Brain microvascular endothelial cell (primary cell): ENCODE data around the gene TLX2.
A peak's percentile ranks its signal among the peaks of the same experiment; 100 is the strongest.

Experiments
- DNase-seq: peaks from one replicate; pipeline ENCODE4 v3.0.0-alpha.2; 2020
- H3K27ac ChIP-seq: fragments of 250-450 bp; sonication (Bioruptor Pico); 2 replicates; pipeline ENCODE4 v1.5.1; 2020; ENCODE audit warnings: mild to moderate bottlenecking, moderate library complexity
- H3K27me3 ChIP-seq: fragments of 250-450 bp; sonication (Bioruptor Pico); replicated peaks from 2 replicates; pipeline ENCODE4 v1.5.1; 2020; ENCODE audit warnings: mild to moderate bottlenecking
- H3K36me3 ChIP-seq: fragments of 250-450 bp; sonication (Bioruptor Pico); replicated peaks from 2 replicates; pipeline ENCODE4 v1.5.1; 2020; ENCODE audit warnings: mild to moderate bottlenecking
- H3K4me3 ChIP-seq: 2 replicates; pipeline ENCODE4 v1.5.1; 2011; ENCODE audit warnings: low read depth, mild to moderate bottlenecking, control low read depth, low read length, moderate library complexity
- CTCF ChIP-seq: IDR thresholded peaks from 2 replicates; pipeline ENCODE4 v1.5.1; 2011; ENCODE audit warnings: low read depth, mild to moderate bottlenecking, moderate library complexity, low read length, control low read depth, inconsistent platforms; ENCODE audit errors: missing control alignments
- in situ Hi-C: cut with HindIII; loops from 2 replicates; pipeline ENCODE4 v1.10.0; 2017; ENCODE audit warnings: low sequenced_read_pairs, low pct_ligation_motif_present

The TLX2 gene

GRCh38 chr2:74503506-74504475 is 10.5 kb upstream of the TLX2 start:
- Histone ChIP-seq H3K4me3 (peak overlapping the region; percentile 68), H3K27me3 (peaks cover 14% of the 10 kb centered on the region), H3K27ac (peak overlapping the region; percentile 72), H3K36me3 (peaks cover 8% of the 10 kb centered on the region)
- no peak for DNase-seq
- no peak for TF ChIP-seq CTCF
- in situ Hi-C loops, result no loop called here

DNA sequence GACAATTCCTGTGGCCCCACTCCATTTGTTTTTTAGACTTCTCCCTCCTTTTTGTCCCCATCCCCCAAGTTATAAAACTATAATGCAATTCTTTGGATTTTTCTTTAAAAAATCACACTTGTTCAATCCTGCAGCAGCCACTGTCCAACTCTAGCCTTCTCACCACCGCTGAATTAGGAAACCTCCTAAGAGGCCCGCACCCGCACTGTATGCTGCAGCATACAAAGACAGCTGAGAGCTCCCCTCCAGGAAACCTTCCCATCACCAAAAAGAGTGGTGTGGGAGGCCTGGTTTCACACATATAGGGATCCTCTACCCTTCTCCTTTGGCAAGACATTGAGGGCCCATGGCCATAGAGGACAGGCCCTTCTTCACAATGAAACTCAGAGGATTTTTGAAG is 9.7 kb upstream of the TLX2 start:
- Histone ChIP-seq H3K36me3 (peaks cover 8% of the 10 kb centered on the region), H3K4me3 (peak overlapping the region; percentile 68), H3K27me3 (peaks cover 7% of the 10 kb centered on the region), H3K27ac (no peak overlapping the region)
- TF ChIP-seq CTCF, result no peak
- DNase-seq, result no peak
- in situ Hi-C loops, result no loop called here

GRCh38 chr2:74505448-74506246 is 8.6 kb upstream of the TLX2 start:
- no peak overlapping the region for H3K27ac ChIP-seq
- H3K27me3 ChIP-seq, result no peaks in the 10 kb centered on the region
- no peak for TF ChIP-seq CTCF
- H3K36me3 ChIP-seq, result peaks cover 8% of the 10 kb centered on the region
- in situ Hi-C loops, result no loop called here
- no peak overlapping the region for H3K4me3 ChIP-seq
- DNase-seq, result no peak

DNA sequence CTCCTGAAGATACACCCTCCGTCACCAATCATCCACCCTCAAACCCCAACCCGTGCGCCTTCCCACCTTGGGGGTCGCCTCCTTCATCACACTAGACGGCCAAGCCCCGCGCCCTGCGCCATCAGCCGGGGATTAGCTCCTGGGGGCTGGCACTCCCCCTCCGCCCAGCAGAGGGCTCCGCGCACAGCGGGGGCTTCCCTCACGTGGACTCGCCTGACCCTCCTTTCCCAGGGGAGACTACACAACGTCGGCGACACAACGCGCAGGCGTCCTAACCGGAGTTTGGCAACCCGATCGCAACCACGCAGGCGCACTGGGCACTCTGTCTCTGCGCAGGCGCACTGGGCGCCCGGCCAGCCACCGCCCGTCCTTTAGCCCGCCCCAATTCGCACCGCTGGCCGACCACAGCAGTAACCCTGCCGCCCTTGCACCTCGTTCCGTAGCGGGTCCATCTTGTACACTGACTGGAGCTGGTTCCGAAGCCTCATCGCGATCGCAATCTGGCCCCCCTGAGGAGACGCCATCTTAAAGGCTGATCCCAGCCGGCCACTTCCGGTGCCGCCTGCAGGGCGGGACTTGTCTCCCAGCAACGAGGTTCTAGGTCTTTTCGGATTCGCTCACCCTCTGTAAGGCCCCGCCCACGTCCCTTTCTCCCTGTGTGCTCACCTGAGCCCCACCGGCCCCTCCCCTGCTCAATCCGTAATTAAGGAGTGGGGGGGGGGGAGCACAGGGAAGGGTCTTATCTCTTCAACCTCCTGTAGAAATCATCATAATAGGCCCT is 6.9 kb upstream of the TLX2 start, which contains the start of gene PCGF1:
Gene PCGF1, minus strand, starts transcription at position 551 of the 781 bp plus-strand sequence. Its CDS starts 27 bp downstream, at position 524.
- Histone ChIP-seq H3K27me3 (peaks cover 12% of the 10 kb centered on the region), H3K36me3 (peaks cover 8% of the 10 kb centered on the region), H3K27ac (peak within 1 kb of the TSS; percentile 97), H3K4me3 (peak within 1 kb of the TSS; percentile 100)
- peak; percentile 97 for DNase-seq
- in situ Hi-C loops, result no loop called here
- TF ChIP-seq CTCF, result peak; percentile 63

- H3K27me3 ChIP-seq, result peaks cover 19% of the 10 kb centered on the region
- no peak for TF ChIP-seq CTCF
- peaks cover 8% of the 10 kb centered on the region for H3K36me3 ChIP-seq
- no peak for DNase-seq
- H3K27ac ChIP-seq, result peak overlapping the region; percentile 97
- in situ Hi-C loops, result no loop called here
- H3K4me3 ChIP-seq, result peak overlapping the region; percentile 100
Measured at GRCh38 chr2:74507926-74508520, 6.2 kb upstream of the TLX2 start.
